GM12878 (cell line): ENCODE results near the gene SLC39A11. TPM values are rescaled to one million over a fixed set of nuclear protein-coding genes. Genes with fewer than 3 reads are reported as not detected.

Experiments
- ATAC-seq: fragments of 200-7000 bp; cut with Tn5 transposase; 3 replicates; pipeline ENCODE4 v1.9.1; 2020; ENCODE audit warnings: mild to moderate bottlenecking, moderate library complexity
- BruUV-seq: library from RNA; stranded (reverse); fragments of 400-500 nt; replicated peaks from 2 replicates; lab custom pipeline; 2021; lab: Mats Ljungman, UMichigan
- CTCF ChIA-PET: fragments of 300-600 bp; sonication (Branson Sonifier 250); formaldehyde crosslinking; extraction: SDS; loops from one replicate; lab custom pipeline; 2021; ENCODE audit warnings: inconsistent platforms; lab: Yijun Ruan, JAX
- POLR2A ChIA-PET: fragments of 350-600 bp; formaldehyde crosslinking; extraction: SDS; loops from one replicate; lab custom pipeline; 2021; ENCODE audit warnings: inconsistent platforms; lab: Charles Lee
- RAD21 ChIA-PET: fragments of 300-600 bp; sonication (Branson Sonifier 250); formaldehyde crosslinking; loops from one replicate; lab custom pipeline; 2023; ENCODE audit warnings: antibody characterized with exemption; ENCODE audit not compliant: unreplicated experiment; lab: Charles Lee
- SMC1A ChIA-PET: fragments of 300-600 bp; sonication (Branson Sonifier 250); formaldehyde crosslinking; loops from one replicate; lab custom pipeline; 2023; ENCODE audit not compliant: unreplicated experiment, uncharacterized antibody; lab: Charles Lee
- DNase-seq: peaks from one replicate; pipeline ENCODE4 v3.0.0-alpha.2; 2011; ENCODE audit warnings: low read depth, low spot score
- FAIRE-seq: peaks from 3 replicates; lab custom pipeline; 2011; peaks lifted over from hg19 to GRCh38; lab: Jason Lieb, UNC
- H2AFZ ChIP-seq: 2 replicates; pipeline ENCODE4 v1.6.0; 2011; ENCODE audit warnings: low read depth, low read length, control low read depth; ENCODE audit not compliant: control insufficient read depth
- H3K27ac ChIP-seq: 2 replicates; pipeline ENCODE4 v1.5.1; 2011; ENCODE audit warnings: control low read depth; ENCODE audit not compliant: control insufficient read depth, insufficient read depth
- H3K27me3 ChIP-seq, 2 experiments: replicated peaks in 1 of 2; 2 replicates each; pipeline versions ENCODE4 v1.6.0 to v1.6.1; 2011; ENCODE audit warnings: low read length in 1 of 2; ENCODE audit not compliant: control insufficient read depth in 2 of 2, insufficient read depth in 2 of 2
- H3K36me3 ChIP-seq, 2 experiments: 2 replicates each; pipeline ENCODE4 v1.5.1; 2011; ENCODE audit warnings: low read length in 1 of 2; ENCODE audit not compliant: control insufficient read depth in 2 of 2, insufficient read depth in 2 of 2
- H3K4me1 ChIP-seq: 2 replicates; pipeline ENCODE4 v1.6.1; 2011; ENCODE audit warnings: mild to moderate bottlenecking, low read length, moderate library complexity, mixed read lengths; ENCODE audit not compliant: control insufficient read depth, insufficient read depth
- H3K4me2 ChIP-seq: 2 replicates; pipeline ENCODE4 v1.6.0; 2011; ENCODE audit warnings: control low read depth; ENCODE audit not compliant: control insufficient read depth, insufficient read depth
- H3K4me3 ChIP-seq: fragments of 200-600 bp; sonication (generic); 2 replicates; pipeline ENCODE4 v1.5.1; 2016
- H3K79me2 ChIP-seq: 2 replicates; pipeline ENCODE4 v1.6.0; 2011; ENCODE audit warnings: low read length; ENCODE audit not compliant: control insufficient read depth, insufficient read depth
- H3K9ac ChIP-seq: 2 replicates; pipeline ENCODE4 v1.8.0; 2011; ENCODE audit warnings: low read length, control low read depth, mixed read lengths; ENCODE audit not compliant: control insufficient read depth, insufficient read depth
- H3K9me3 ChIP-seq: replicated peaks from 3 replicates; pipeline ENCODE4 v1.5.1; 2011; ENCODE audit warnings: mild to moderate bottlenecking, low read length; ENCODE audit not compliant: control insufficient read depth, insufficient read depth
- H4K20me1 ChIP-seq: 2 replicates; pipeline ENCODE4 v1.6.0; 2011; ENCODE audit not compliant: control insufficient read depth, insufficient read depth
- FOS ChIP-seq: IDR thresholded peaks from 3 replicates; pipeline ENCODE4 v1.6.1; 2011; ENCODE audit warnings: borderline replicate concordance; ENCODE audit not compliant: insufficient read length; ENCODE audit errors: extremely low read depth
- HDAC6 ChIP-seq: fragments of 200-600 bp; sonication (generic); IDR thresholded peaks from one replicate; pipeline ENCODE4 v1.8.0; 2017; ENCODE audit warnings: antibody characterized with exemption; ENCODE audit not compliant: unreplicated experiment
- LARP7 ChIP-seq: fragments of 450-650 bp; IDR thresholded peaks from 2 replicates; pipeline ENCODE4 v1.6.1; 2017; ENCODE audit warnings: mild to moderate bottlenecking
- MXI1 ChIP-seq: fragments of 150-350 bp; IDR thresholded peaks from 2 replicates; pipeline ENCODE4 v1.6.1; 2011; ENCODE audit warnings: low read depth, mild to moderate bottlenecking, inconsistent platforms, low read length, improper control_type of control experiment
- NFIC ChIP-seq: IDR thresholded peaks from 2 replicates; pipeline ENCODE4 v1.6.1; 2012; ENCODE audit warnings: low read depth, mild to moderate bottlenecking, inconsistent platforms, low read length, moderate library complexity
- PKNOX1 ChIP-seq: fragments of 450-650 bp; IDR thresholded peaks from 2 replicates; pipeline ENCODE4 v1.6.1; 2016; ENCODE audit warnings: mild to moderate bottlenecking
- TCF3 ChIP-seq: IDR thresholded peaks from 2 replicates; pipeline ENCODE4 v1.6.1; 2012; ENCODE audit warnings: low read depth, mild to moderate bottlenecking, low read length, borderline replicate concordance; ENCODE audit not compliant: insufficient read depth
- ZBED1 ChIP-seq: IDR thresholded peaks from 2 replicates; pipeline ENCODE4 v1.6.1; 2016; ENCODE audit warnings: borderline replicate concordance
- ZSCAN29 ChIP-seq: fragments of 450-650 bp; IDR thresholded peaks from 2 replicates; pipeline ENCODE4 v1.6.1; 2017; ENCODE audit warnings: mild to moderate bottlenecking, moderate library complexity
- WGBS: methylation state at CpG from one replicate; pipeline ENCODE4 v1.1.6; 2016; ENCODE audit warnings: low lambda C conversion rate; ENCODE audit not compliant: insufficient replicate concordance, insufficient coverage; ENCODE audit errors: missing lambda C conversion rate; 5-methylcytosine and 5-hydroxymethylcytosine counted together
- in situ Hi-C: fragments of 300-500 bp; cut with MboI; formaldehyde crosslinking; loops from 9 replicates; pipeline ENCODE4 v1.14.3; 2018; ENCODE audit warnings: mixed read lengths
- intact Hi-C: fragments of 100-400 bp; cut with micrococcal nuclease; formaldehyde crosslinking; loops from one replicate; pipeline ENCODE4 v1.14.2; 2022; ENCODE audit not compliant: unreplicated experiment
- polyA plus RNA-seq, 11 experiments: library from polyadenylated mRNA; depleted of rRNA in 4 of 11; unstranded in 6 of 11; stranded (reverse) in 5 of 11; fragments of >200 nt; fragmentation: Nextera tagmentation in 4 of 11; fragmentation: Illumina TruSeq in 1 of 11; extraction: Ambion mirVana in 4 of 11; extraction: Trizol in 1 of 11; gene quantifications; 1 replicate in 1 of 11; 2 replicates in 10 of 11; pipeline versions ENCODE4 v1.2.1 to v1.2.3, GENCODE V29; 2011 to 2016; ENCODE audit warnings: inconsistent platforms in 2 of 11, missing spikeins in 2 of 11, low read depth in 1 of 11
- total RNA-seq, 4 experiments: library from RNA; depleted of rRNA in 3 of 4; stranded (reverse); fragments of >200 nt in 3 of 4; fragmentation: Illumina TruSeq in 1 of 4; extraction: Trizol in 1 of 4; gene quantifications; 2 replicates each; pipeline versions ENCODE4 v1.2.1 to v1.2.3, GENCODE V29; 2013 to 2021

Gene SLC39A11
- total and polyA plus RNA-seq, 10 of the 15 experiments (the other 5 are each of a cell fraction or from before 2014, with no cell fraction given): 8.6 to 23.8 (median 14.0) TPM

- in situ Hi-C loops: no loop called here
- Histone ChIP-seq H3K4me1 (no peaks in the 10 kb centered on the region), H3K9me3 (no peaks in the 10 kb centered on the region; the same call in 2 of the 3 replicates), H3K36me3 (no peaks in the 10 kb centered on the region), H3K4me3 (no peak overlapping the region), H3K79me2 (no peaks in the 10 kb centered on the region), H3K4me2 (no peak overlapping the region), H3K27me3 (no peaks in the 10 kb centered on the region), H3K9ac (no peak overlapping the region), H3K27ac (no peak overlapping the region), H2AFZ (no peak overlapping the region), H4K20me1 (no peaks in the 10 kb centered on the region)
- no peak for TF ChIP-seq ZSCAN29
- CTCF ChIA-PET: no interaction called here
- FAIRE-seq: no peak
- 50% methylated on average over 5 of the region's 5 CpGs for WGBS
- POLR2A ChIA-PET: no interaction called here
- SMC1A ChIA-PET: no interaction called here
- BruUV-seq: no TSS peak
- no peak for ATAC-seq
- RAD21 ChIA-PET: interaction anchor here (0.7 kb wide), 1 partner anchor 79 kb away, joined by 3 read pairs; no protein-coding TSS in a partner anchor
- intact Hi-C loops: no loop called here
- no peak for DNase-seq
Measured at GRCh38 chr17:73118951-73119391, 26.5 kb upstream of the SLC39A11 start.

GRCh38 chr17:73118139-73118538, 25.7 kb upstream of the SLC39A11 start:
- TF ChIP-seq HDAC6 (no peak), MXI1 (no peak), PKNOX1 (no peak), NFIC (no peak), LARP7 (no peak), TCF3 (no peak), FOS (no peak), ZBED1 (no peak)
- WGBS: 100% methylated on average over 4 of the region's 4 CpGs
- no peaks in the 10 kb centered on the region for H4K20me1 ChIP-seq
- ATAC-seq (no peak), FAIRE-seq (no peak), DNase-seq (no peak)
- no peaks in the 10 kb centered on the region for H3K79me2 ChIP-seq
- no peak overlapping the region for H3K9ac ChIP-seq
- ChIA-PET CTCF (no interaction called here), SMC1A (no interaction called here), POLR2A (no interaction called here), RAD21 (no interaction called here)
- in situ Hi-C loops (no loop called here), intact Hi-C loops (no loop called here)
- no peak overlapping the region for H3K4me2 ChIP-seq
- H3K9me3 ChIP-seq: no peaks in the 10 kb centered on the region; the same call in 1 of the 3 replicates
- no peaks in the 10 kb centered on the region for H3K27me3 ChIP-seq
- H3K4me3 ChIP-seq: no peak overlapping the region
- no peak overlapping the region for H3K27ac ChIP-seq
- H3K4me1 ChIP-seq: no peaks in the 10 kb centered on the region
- no TSS peak for BruUV-seq
- no peak overlapping the region for H2AFZ ChIP-seq
- H3K36me3 ChIP-seq: no peaks in the 10 kb centered on the region
